K562 (cell line): Measurements from ENCODE around the gene CISD2. TPM values are rescaled to one million over a fixed set of nuclear protein-coding genes. Genes with fewer than 3 reads are reported as not detected.
A peak's percentile ranks its signal among the peaks of the same experiment; 100 is the strongest.

Experiments used
- BRF2 ChIP-seq: IDR thresholded peaks from 3 replicates; pipeline ENCODE4 v1.6.1; 2011; ENCODE audit warnings: borderline replicate concordance, mild to moderate bottlenecking; ENCODE audit not compliant: insufficient read length, insufficient read depth
- EGR1 ChIP-seq: fragments of 450-650 bp; conservative IDR thresholded peaks from 2 replicates; pipeline ENCODE4 v1.6.1; 2017; ENCODE audit warnings: mild to moderate bottlenecking
- FOXK1 ChIP-seq: sonication (generic); formaldehyde crosslinking; IDR thresholded peaks from 2 replicates; pipeline ENCODE4 v1.8.0; 2022; ENCODE audit warnings: missing genetic modification reagents, mild to moderate bottlenecking, borderline replicate concordance
- FOXM1 ChIP-seq, 2 experiments: fragments of 450-650 bp in 1 of 2; sonication (generic) in 1 of 2; formaldehyde crosslinking in 1 of 2; IDR thresholded peaks; 2 replicates each; pipeline versions ENCODE4 v1.6.1 to v1.9.0; 2017 to 2022; ENCODE audit warnings: low read depth in 2 of 2, mild to moderate bottlenecking in 2 of 2, missing genetic modification reagents in 1 of 2, moderate library complexity in 1 of 2
- MEF2A ChIP-seq: IDR thresholded peaks from 2 replicates; pipeline ENCODE4 v1.6.1; 2011; ENCODE audit warnings: low read depth, mild to moderate bottlenecking, low read length, moderate library complexity; ENCODE audit not compliant: control insufficient read depth
- PBX2 ChIP-seq, 2 experiments: IDR thresholded peaks in 1 of 2; conservative IDR thresholded peaks in 1 of 2; 2 replicates each; pipeline ENCODE4 v1.6.1; 2016; ENCODE audit warnings: low read depth in 2 of 2, mild to moderate bottlenecking in 1 of 2, missing compliant biosample characterization in 1 of 2, missing genetic modification characterization in 1 of 2, moderate library complexity in 1 of 2
- PML ChIP-seq: IDR thresholded peaks from 2 replicates; pipeline ENCODE4 v1.6.1; 2012; ENCODE audit warnings: low read length, inconsistent platforms
- SMARCA5 ChIP-seq: fragments of 450-650 bp; IDR thresholded peaks from 2 replicates; pipeline ENCODE4 v1.6.1; 2016
- USF1 ChIP-seq: sonication (generic); formaldehyde crosslinking; IDR thresholded peaks from 2 replicates; pipeline ENCODE4 v1.9.0; 2022; ENCODE audit warnings: mild to moderate bottlenecking, missing genetic modification reagents
- ZNF253 ChIP-seq: fragments of 250-450 bp; sonication (Bioruptor Pico); conservative IDR thresholded peaks from 2 replicates; pipeline ENCODE4 v1.6.1; 2021; ENCODE audit warnings: mild to moderate bottlenecking
- ZNF507 ChIP-seq: conservative IDR thresholded peaks from 2 replicates; pipeline ENCODE4 v1.6.1; 2017; ENCODE audit warnings: missing genetic modification characterization, missing compliant biosample characterization
- polyA plus RNA-seq, 8 experiments: library from polyadenylated mRNA; depleted of rRNA in 4 of 8; stranded (reverse) in 5 of 8; unstranded in 3 of 8; fragments of >200 nt; fragmentation: Nextera tagmentation in 2 of 8; fragmentation: Illumina TruSeq in 1 of 8; extraction: Ambion mirVana in 2 of 8; extraction: Trizol in 1 of 8; gene quantifications; 2 replicates each; pipeline versions ENCODE4 v1.2.1 to v1.2.3, GENCODE V29; 2011 to 2014; ENCODE audit warnings: inconsistent platforms in 1 of 8, missing spikeins in 1 of 8
- total RNA-seq, 7 experiments: library from RNA; depleted of rRNA in 6 of 7; stranded (reverse); fragments of >200 nt in 6 of 7; fragmentation: Illumina TruSeq in 2 of 7; extraction: Trizol in 2 of 7; gene quantifications; 2 replicates each; pipeline versions ENCODE4 v1.2.1 to v1.2.3, GENCODE V29; 2011 to 2021; ENCODE audit warnings: low replicate concordance in 1 of 7

The CISD2 gene
- total and polyA plus RNA-seq, 9 of the 15 experiments (the other 6 are each of a cell fraction or from before 2014, with no cell fraction given): 37.8 to 91.4 (median 59.8) TPM

- TF ChIP-seq EGR1 (peak; percentile 66), ZNF507 (tag) (no peak), USF1 (CRISPR knock-in tag) (no peak), FOXM1 (IDR thresholded peaks at IDR 0.05; ENCODE audit: low read depth) (no peak), FOXM1 (CRISPR knock-in tag; IDR thresholded peaks at IDR 0.05; ENCODE audit: low read depth) (0 out of 2 replicates have a peak, but pooled peaks have one; percentile 13), SMARCA5 (no peak), BRF2 (no peak), PML (no peak), MEF2A (0 out of 2 replicates have a peak, but pooled peaks have one; percentile 2), FOXK1 (peak; percentile 69), PBX2 (CRISPR knock-in tag; IDR thresholded peaks at IDR 0.05; ENCODE audit: low read depth) (no peak), PBX2 (tag; conservative IDR thresholded peaks at IDR 0.05; ENCODE audit: low read depth) (no peak), ZNF253 (CRISPR knock-in tag) (no peak)
Observed at GRCh38 chr4:102826105-102826889, 42.5 kb upstream of the CISD2 start (continued).
